IMR-90 (cell line): ENCODE measurements around the gene PRSS8. TPM values are rescaled to one million over a fixed set of nuclear protein-coding genes. Genes with fewer than 3 reads are reported as not detected.

ENCODE experiments used
- ATAC-seq: fragments of 200-7000 bp; cut with Tn5 transposase; 2 replicates; pipeline ENCODE4 v1.9.1; 2020; ENCODE audit warnings: low read depth, mild to moderate bottlenecking, moderate library complexity
- BruUV-seq: library from RNA; stranded (reverse); fragments of 400-500 nt; replicated peaks from 2 replicates; lab custom pipeline; 2021; lab: Mats Ljungman, UMichigan
- CTCF ChIA-PET: fragments of 300-600 bp; formaldehyde crosslinking; extraction: SDS; loops from one replicate; lab custom pipeline; 2021; ENCODE audit warnings: antibody characterized with exemption; lab: Yijun Ruan, JAX
- POLR2A ChIA-PET: fragments of 300-600 bp; sonication (Branson Sonifier 250); formaldehyde crosslinking; loops from one replicate; lab custom pipeline; 2022; ENCODE audit warnings: antibody characterized with exemption; ENCODE audit not compliant: unreplicated experiment; lab: Charles Lee
- DNase-seq: peaks from one replicate; pipeline ENCODE4 v3.0.0; 2013
- H2AFZ ChIP-seq: replicated peaks from 2 replicates; pipeline ENCODE3; 2013; ENCODE audit warnings: low read length, mild to moderate bottlenecking; ENCODE audit not compliant: poor library complexity
- H2AK5ac ChIP-seq: 2 replicates; pipeline ENCODE4 v1.6.1; 2013; ENCODE audit warnings: low read depth, low read length, inconsistent platforms
- H2AK9ac ChIP-seq: replicated peaks from 2 replicates; pipeline ENCODE3; 2013; ENCODE audit warnings: mild to moderate bottlenecking, low read depth, low read length, moderate library complexity; ENCODE audit not compliant: poor library complexity
- H2BK120ac ChIP-seq: 2 replicates; pipeline ENCODE4 v1.6.1; 2013; ENCODE audit warnings: low read depth, low read length, inconsistent platforms
- H2BK15ac ChIP-seq: 3 replicates; pipeline ENCODE4 v1.6.1; 2013; ENCODE audit warnings: low read depth, low read length, inconsistent platforms
- H2BK20ac ChIP-seq: 2 replicates; pipeline ENCODE4 v1.6.1; 2013; ENCODE audit warnings: low read depth, mild to moderate bottlenecking, inconsistent platforms, low read length, moderate library complexity
- H2BK5ac ChIP-seq: 2 replicates; pipeline ENCODE4 v1.6.1; 2013; ENCODE audit warnings: mild to moderate bottlenecking, low read depth, low read length, inconsistent platforms; ENCODE audit not compliant: poor library complexity, severe bottlenecking
- H3K14ac ChIP-seq: replicated peaks from 2 replicates; pipeline ENCODE4 v1.6.1; 2013; ENCODE audit warnings: low read depth, low read length, inconsistent platforms
- H3K18ac ChIP-seq: 2 replicates; pipeline ENCODE4 v1.6.1; 2013; ENCODE audit warnings: low read depth, low read length, control low read depth
- H3K23ac ChIP-seq: 2 replicates; pipeline ENCODE4 v1.6.1; 2013; ENCODE audit warnings: low read depth, low read length, inconsistent platforms
- H3K27ac ChIP-seq: 2 replicates; pipeline ENCODE4 v1.5.1; 2013; ENCODE audit warnings: mild to moderate bottlenecking, control low read depth, low read length; ENCODE audit not compliant: insufficient read depth
- H3K27me3 ChIP-seq: 2 replicates; pipeline ENCODE4 v1.6.1; 2013; ENCODE audit warnings: low read length; ENCODE audit not compliant: control insufficient read depth, insufficient read depth
- H3K36me3 ChIP-seq: 2 replicates; pipeline ENCODE4 v1.6.1; 2013; ENCODE audit warnings: low read length, mixed read lengths; ENCODE audit not compliant: control insufficient read depth, insufficient read depth
- H3K4ac ChIP-seq: 2 replicates; pipeline ENCODE4 v1.6.1; 2013; ENCODE audit warnings: low read depth, low read length, inconsistent platforms
- H3K4me1 ChIP-seq: 2 replicates; pipeline ENCODE4 v1.6.1; 2013; ENCODE audit warnings: low read length, mixed read lengths; ENCODE audit not compliant: control insufficient read depth, insufficient read depth
- H3K4me2 ChIP-seq: 2 replicates; pipeline ENCODE4 v1.6.1; 2013; ENCODE audit warnings: low read depth, mild to moderate bottlenecking, control low read depth, low read length, moderate library complexity
- H3K4me3 ChIP-seq: 2 replicates; pipeline ENCODE4 v1.5.1; 2013; ENCODE audit warnings: low read depth, mild to moderate bottlenecking, control low read depth, low read length, moderate library complexity; ENCODE audit not compliant: insufficient read depth
- H3K56ac ChIP-seq: 2 replicates; pipeline ENCODE4 v1.6.1; 2013; ENCODE audit warnings: low read length, inconsistent platforms; ENCODE audit not compliant: insufficient read depth; ENCODE audit errors: extremely low read depth
- H3K79me1 ChIP-seq, 2 experiments: 2 replicates each; pipeline ENCODE4 v1.6.1; 2013; ENCODE audit warnings: low read length in 2 of 2, inconsistent platforms in 1 of 2, low read depth in 1 of 2
- H3K9ac ChIP-seq: 2 replicates; pipeline ENCODE4 v1.6.1; 2013; ENCODE audit warnings: low read depth, low read length, control low read depth
- H3K9me1 ChIP-seq: 2 replicates; pipeline ENCODE4 v1.6.1; 2013; ENCODE audit warnings: low read length, inconsistent platforms; ENCODE audit not compliant: insufficient read depth
- H3K9me3 ChIP-seq: 2 replicates; pipeline ENCODE4 v1.6.1; 2013; ENCODE audit warnings: low read length; ENCODE audit not compliant: control insufficient read depth, insufficient read depth
- H4K20me1 ChIP-seq: 2 replicates; pipeline ENCODE4 v1.6.1; 2013; ENCODE audit warnings: low read length, inconsistent platforms; ENCODE audit not compliant: insufficient read depth
- H4K5ac ChIP-seq: 2 replicates; pipeline ENCODE4 v1.6.1; 2013; ENCODE audit warnings: mild to moderate bottlenecking, low read depth, low read length, control low read depth
- H4K8ac ChIP-seq, 2 experiments: 2 replicates each; pipeline ENCODE4 v1.6.1; 2013; ENCODE audit warnings: low read depth in 2 of 2, low read length in 2 of 2, control low read depth in 1 of 2, inconsistent platforms in 1 of 2
- H4K91ac ChIP-seq: 2 replicates; pipeline ENCODE4 v1.6.1; 2013; ENCODE audit warnings: low read depth, low read length, inconsistent platforms; ENCODE audit not compliant: insufficient read depth
- BHLHE40 ChIP-seq: fragments of 150-350 bp; IDR thresholded peaks from 2 replicates; pipeline ENCODE4 v1.6.1; 2016; ENCODE audit warnings: mild to moderate bottlenecking, low read depth, low read length
- CEBPB ChIP-seq: IDR thresholded peaks from 2 replicates; pipeline ENCODE4 v1.6.1; 2012; ENCODE audit warnings: low read depth, low read length, improper control_type of control experiment
- CHD1 ChIP-seq: IDR thresholded peaks from 2 replicates; pipeline ENCODE4 v1.6.1; 2012; ENCODE audit warnings: low read depth, low read length, improper control_type of control experiment
- CTCF ChIP-seq: conservative IDR thresholded peaks from 2 replicates; pipeline ENCODE4 v1.5.1; 2012; ENCODE audit warnings: mild to moderate bottlenecking, low read depth, low read length, improper control_type of control experiment
- ELK1 ChIP-seq: fragments of 150-350 bp; IDR thresholded peaks from 2 replicates; pipeline ENCODE4 v1.6.1; 2016; ENCODE audit warnings: low read depth, mild to moderate bottlenecking, low read length, moderate library complexity, borderline replicate concordance
- FOS ChIP-seq: fragments of 150-350 bp; IDR thresholded peaks from 2 replicates; pipeline ENCODE4 v1.6.1; 2016; ENCODE audit warnings: low read depth, low read length
- MAFK ChIP-seq: IDR thresholded peaks from 2 replicates; pipeline ENCODE4 v1.6.1; 2012; ENCODE audit warnings: low read depth, low read length, improper control_type of control experiment
- MAZ ChIP-seq: IDR thresholded peaks from 2 replicates; pipeline ENCODE4 v1.6.1; 2012; ENCODE audit warnings: low read depth, mild to moderate bottlenecking, low read length, improper control_type of control experiment, moderate library complexity, borderline replicate concordance
- MXI1 ChIP-seq: IDR thresholded peaks from 2 replicates; pipeline ENCODE4 v1.6.1; 2012; ENCODE audit warnings: low read depth, mild to moderate bottlenecking, low read length, moderate library complexity, borderline replicate concordance
- NFE2L2 ChIP-seq: fragments of 150-350 bp; IDR thresholded peaks from 2 replicates; pipeline ENCODE4 v1.6.1; 2016; ENCODE audit warnings: low read depth, mild to moderate bottlenecking, low read length
- POLR2A ChIP-seq: IDR thresholded peaks from 2 replicates; pipeline ENCODE4 v1.6.1; 2012; ENCODE audit warnings: mild to moderate bottlenecking, low read depth, low read length
- RAD21 ChIP-seq: IDR thresholded peaks from 2 replicates; pipeline ENCODE4 v1.6.1; 2012; ENCODE audit warnings: low read length, improper control_type of control experiment
- RCOR1 ChIP-seq: IDR thresholded peaks from 2 replicates; pipeline ENCODE4 v1.6.1; 2012; ENCODE audit warnings: mild to moderate bottlenecking, low read length, improper control_type of control experiment; ENCODE audit not compliant: insufficient replicate concordance
- RFX5 ChIP-seq: IDR thresholded peaks from 2 replicates; pipeline ENCODE4 v1.8.0; 2012; ENCODE audit warnings: low read depth, mild to moderate bottlenecking, low read length, moderate library complexity
- SMC3 ChIP-seq: fragments of 150-350 bp; IDR thresholded peaks from 2 replicates; pipeline ENCODE4 v1.6.1; 2016; ENCODE audit warnings: low read depth, mild to moderate bottlenecking, antibody characterized with exemption, low read length, moderate library complexity
- USF2 ChIP-seq: fragments of 150-350 bp; IDR thresholded peaks from 2 replicates; pipeline ENCODE4 v1.6.1; 2017; ENCODE audit warnings: mild to moderate bottlenecking, antibody characterized with exemption, low read length, low read depth
- WGBS, 2 experiments: methylation state at CpG; one replicate each; pipeline versions ENCODE4 v1.1.5 to v1.1.7; 2013; ENCODE audit warnings: missing lambda C conversion rate in 2 of 2; ENCODE audit not compliant: insufficient read length in 1 of 2; ENCODE audit errors: extremely low coverage in 2 of 2; 5-methylcytosine and 5-hydroxymethylcytosine counted together
- dilution Hi-C: fragments of 300-500 bp; cut with HindIII; formaldehyde crosslinking; loops from one replicate; pipeline ENCODE4 v1.14.3; 2018; ENCODE audit warnings: low sequenced_read_pairs; ENCODE audit not compliant: unreplicated experiment
- in situ Hi-C: fragments of 300-500 bp; cut with MboI; formaldehyde crosslinking; loops from 3 replicates; pipeline ENCODE4 v1.14.3; 2019; ENCODE audit warnings: low sequenced_read_pairs, inconsistent platforms, mixed read lengths
- intact Hi-C: fragments of 100-400 bp; cut with micrococcal nuclease; formaldehyde crosslinking; loops from 2 replicates; pipeline ENCODE4 v1.10.0; 2022
- polyA plus RNA-seq, 3 experiments: library from polyadenylated mRNA; depleted of rRNA; stranded (reverse); fragments of >200 nt; gene quantifications; 2 replicates each; pipeline ENCODE4 v1.2.3, GENCODE V29; 2012; ENCODE audit warnings: low replicate concordance in 1 of 3
- total RNA-seq: library from RNA; depleted of rRNA; stranded (reverse); fragments of >200 nt; gene quantifications from 2 replicates; pipeline ENCODE4 v1.2.3, GENCODE V29; 2012

PRSS8 gene
- total and polyA plus RNA-seq, 2 of the 4 experiments (the other 2 are of a cell fraction): not detected

- 78% methylated on average over 5 of the region's 8 CpGs; no CpG with 5 or more reads in 1 of the 2 experiments for WGBS, 2 experiments
- no TSS peak for BruUV-seq
- H3K9me1 ChIP-seq: peaks cover 3% of the 10 kb centered on the region
- no peak overlapping the region for H3K18ac ChIP-seq
- no peak overlapping the region for H3K9ac ChIP-seq
- H3K79me1 ChIP-seq: peaks cover 11 to 53% of the 10 kb centered on the region in 2 experiments
- peaks cover 62% of the 10 kb centered on the region for H3K36me3 ChIP-seq
- no peak overlapping the region for H3K27ac ChIP-seq
- no peak overlapping the region for H3K4ac ChIP-seq
- no peak overlapping the region for H3K4me2 ChIP-seq
- H2AK9ac ChIP-seq: no peak overlapping the region
- H3K4me1 ChIP-seq: no peaks in the 10 kb centered on the region
- H3K56ac ChIP-seq: no peak overlapping the region
- H4K5ac ChIP-seq: no peak overlapping the region
- H2BK15ac ChIP-seq: no peak overlapping the region
- no peak overlapping the region for H2AFZ ChIP-seq
- no peak overlapping the region for H2AK5ac ChIP-seq
- H3K27me3 ChIP-seq: no peaks in the 10 kb centered on the region
- no peak for ATAC-seq
- no peak overlapping the region for H2BK120ac ChIP-seq
- no peak for DNase-seq
- no peak overlapping the region for H4K91ac ChIP-seq
- H4K20me1 ChIP-seq: peaks cover 21% of the 10 kb centered on the region
- ChIA-PET CTCF (interaction anchor here (0.6 to 1.2 kb wide), 2 partner anchors 15 to 58 kb away, joined by 3 to 4 read pairs; no protein-coding TSS in a partner anchor), POLR2A (no interaction called here)
- H2BK20ac ChIP-seq: no peak overlapping the region
- H3K23ac ChIP-seq: no peak overlapping the region
- in situ Hi-C loops (loop anchor here (10.0 kb wide), 1 partner anchor 101 kb away; the partner anchor contains the start of gene HSD3B7), intact Hi-C loops (no loop called here), dilution Hi-C loops (no loop called here)
- no peak for TF ChIP-seq ELK1
- TF ChIP-seq NFE2L2: no peak
- no peak for TF ChIP-seq MAZ
- TF ChIP-seq POLR2A: no peak
- no peak for TF ChIP-seq BHLHE40
- no peak for TF ChIP-seq MAFK
- TF ChIP-seq MXI1: no peak
- no peak for TF ChIP-seq CEBPB
- no peak for TF ChIP-seq CHD1
- TF ChIP-seq RCOR1: no peak
- no peak for TF ChIP-seq RAD21
- TF ChIP-seq USF2: no peak
- no peak for TF ChIP-seq FOS
- no peak for TF ChIP-seq RFX5
- no peak for TF ChIP-seq SMC3
- no peak for TF ChIP-seq CTCF
- H4K8ac ChIP-seq: no peak overlapping the region
- no peaks in the 10 kb centered on the region for H3K9me3 ChIP-seq
- no peak overlapping the region for H3K14ac ChIP-seq
- no peak overlapping the region for H3K4me3 ChIP-seq
- H2BK5ac ChIP-seq: no peak overlapping the region
Measured at GRCh38 chr16:31085411-31085810, 50.1 kb downstream of the PRSS8 start.
